ENCODE measurements around the gene CHKA. TPM values are rescaled to one million over a fixed set of nuclear protein-coding genes. Genes with fewer than 3 reads are reported as not detected.

CHKA gene
- total and polyA plus RNA-seq, 2 donors (not counting 3 experiments of a cell fraction or from before 2014, with no cell fraction given): 21.4 to 25.1 TPM

DNA sequence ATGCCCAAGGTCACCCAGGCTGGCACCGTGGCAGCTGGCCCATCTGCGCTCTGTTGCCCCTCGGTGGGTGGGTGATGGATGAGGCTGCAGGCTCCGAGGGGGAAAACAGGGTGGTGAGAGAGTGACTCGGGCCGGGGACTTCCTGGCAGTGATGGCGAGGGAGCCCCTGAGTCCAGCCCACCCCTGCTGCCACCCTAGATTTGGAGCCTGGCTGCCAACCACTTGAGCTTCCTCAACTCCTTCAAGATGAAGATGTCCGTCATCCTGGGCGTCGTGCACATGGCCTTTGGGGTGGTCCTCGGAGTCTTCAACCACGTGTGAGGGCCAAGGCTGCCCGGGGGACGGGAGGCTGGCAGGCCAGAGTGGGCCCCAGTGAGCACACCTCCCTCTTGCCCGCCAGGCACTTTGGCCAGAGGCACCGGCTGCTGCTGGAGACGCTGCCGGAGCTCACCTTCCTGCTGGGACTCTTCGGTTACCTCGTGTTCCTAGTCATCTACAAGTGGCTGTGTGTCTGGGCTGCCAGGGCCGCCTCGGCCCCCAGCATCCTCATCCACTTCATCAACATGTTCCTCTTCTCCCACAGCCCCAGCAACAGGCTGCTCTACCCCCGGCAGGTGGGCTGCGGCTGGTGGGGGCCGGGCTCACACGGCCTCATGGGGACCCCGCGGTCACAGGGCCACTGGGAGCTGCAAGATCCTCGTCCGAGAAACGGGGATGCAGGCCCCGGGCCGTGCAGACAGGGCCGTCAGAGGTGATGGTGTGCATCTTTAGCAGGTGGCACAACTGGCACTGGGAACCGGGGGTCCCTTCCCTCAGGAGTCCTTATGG lies 72.3 kb downstream of the CHKA start:
- no peaks in the 10 kb centered on the region for H3K9me3 ChIP-seq (replicated peaks; ENCODE audit: control insufficient read depth, insufficient read depth, low read length)
- ChIA-PET CTCF (no interaction called here), POLR2A (no interaction called here)
- H3K79me2 ChIP-seq (ENCODE audit: control insufficient read depth, insufficient read depth, low read length): no peaks in the 10 kb centered on the region
- no peaks in the 10 kb centered on the region for H3K27me3 ChIP-seq (ENCODE audit: control insufficient read depth in 2 of 2, insufficient read depth in 2 of 2, low read length in 2 of 2)
- no peak overlapping the region for H2AFZ ChIP-seq (ENCODE audit: low read depth, low read length)
- H3K27ac ChIP-seq (ENCODE audit: insufficient read depth, low read depth, low read length): no peak overlapping the region
- H4K20me1 ChIP-seq (replicated peaks; ENCODE audit: control insufficient read depth, extremely low read depth, insufficient read depth, low read length): no peaks in the 10 kb centered on the region
- no peak overlapping the region for H3K4me3 ChIP-seq (replicated peaks in 1 of 3; ENCODE audit: insufficient read depth in 1 of 3, low read depth in 1 of 3, low read length in 3 of 3)
- no peak overlapping the region for H3K4me2 ChIP-seq (ENCODE audit: insufficient read depth, low read length)
- H3K36me3 ChIP-seq (ENCODE audit: control insufficient read depth in 2 of 2, extremely low read depth in 1 of 2, insufficient read depth in 2 of 2, low read length in 2 of 2): peaks cover 4 to 52% of the 10 kb centered on the region in 2 experiments
- no peak overlapping the region for H3K9ac ChIP-seq (replicated peaks; ENCODE audit: extremely low read depth, insufficient read depth, low read length)
- no peaks in the 10 kb centered on the region for H3K9me1 ChIP-seq (replicated peaks; ENCODE audit: control insufficient read depth, extremely low read depth, insufficient read depth, low read length)
- no TSS peak for BruUV-seq (replicated peaks)
- no peaks in the 10 kb centered on the region for H3K4me1 ChIP-seq (ENCODE audit: control insufficient read depth, extremely low read depth, insufficient read depth, low read length)
- DNase-seq (ENCODE audit: low read depth, low spot score) (no peak), FAIRE-seq (no peak)
- intact Hi-C loops (cut with micrococcal nuclease) (no loop called here), dilution Hi-C loops (cut with MboI; ENCODE audit: extremely low pct_ligation_motif_present, low sequenced_read_pairs) (no loop called here)
- TF ChIP-seq POLR2A (IDR thresholded peaks at IDR 0.05; ENCODE audit: low read depth, low read length) (no peak), POLR2AphosphoS5 (IDR thresholded peaks at IDR 0.05; ENCODE audit: insufficient read depth, low read depth, low read length) (no peak), FOS (IDR thresholded peaks at IDR 0.05; ENCODE audit: borderline replicate concordance, insufficient read depth, low read length) (no peak), GATA2 (IDR thresholded peaks at IDR 0.05; ENCODE audit: insufficient read depth, insufficient read length, low read depth, low read length) (no peak), EZH2 (IDR thresholded peaks at IDR 0.05; ENCODE audit: borderline replicate concordance, low read depth, low read length, severe bottlenecking) (no peak), MYC (IDR thresholded peaks at IDR 0.05; ENCODE audit: low read depth, low read length) (no peak), CTCF (IDR thresholded peaks at IDR 0.05; ENCODE audit: extremely low read depth in 1 of 2, insufficient read depth in 1 of 2, low read depth in 1 of 2, low read length in 2 of 2) (no peak)

All from endothelial cell of umbilical vein (primary cell).